ENCODE results near the gene NEK6.

GRCh38 chr9:124350494-124351263 lies 92.9 kb downstream of the NEK6 start:
- TF ChIP-seq CTCF (IDR thresholded peaks at IDR 0.05) (no peak), POLR2A (IDR thresholded peaks at IDR 0.05) (no peak)

Data from lower leg skin (tissue), 3 donors.